Heart left ventricle (tissue), 13 donors: ENCODE results near the gene DPYSL3.

Experiments used
- POLR2A ChIP-seq, 2 donors: fragments of 450-650 bp; IDR thresholded peaks; one replicate each; pipeline ENCODE4 v1.6.1; 2017; ENCODE audit warnings: antibody characterized with exemption in 2 of 2, mild to moderate bottlenecking in 2 of 2, moderate library complexity in 2 of 2
- TF ChIP-seq, protein P1 (sequence below), 12 donors: fragments of 200-600 bp; sonication (generic) in 4 of 12; IDR thresholded peaks; one replicate each; pipeline versions ENCODE4 v1.5.0 to v1.8.0; 2018 to 2022; ENCODE audit warnings: antibody characterized with exemption in 12 of 12, mild to moderate bottlenecking in 5 of 12
- donor health status: ischemic (EF 13 %, LVEDD 7.1; RV severe dilation, severe dysfunction).
- donor health status: DM: no; HTN: yes; CAD: no.
- donor health status: DM: no; HTN: no; CAD: no.
- donor health status: ischemic (EF 25% LVEDD 6.9; RV normal size, moderate dysfunction).
- donor health status: ischemic (EF 25% LVEDD 5.7; RV mildly dilated, moderate dysfunction).
- donor health status: ischemic (EF 35%, LVEDD 5.7; RV mildly dilated, moderate dysfunction).
- donor health status: nonischemic (EF 11% LVEDD 7.7; RV severe dilation, severe dysfunction).
- donor health status: DM: yes; HTN: yes; CAD: no.
- donor health status: PGD.
- donor health status: ischemic (EF 29% LVEDD 5.4; RV normal size, mild dysfunction).
- donor health status: nonischemic (EF 23%, LVEDD 6.1; RV moderate dilation, normal function).

DNA sequence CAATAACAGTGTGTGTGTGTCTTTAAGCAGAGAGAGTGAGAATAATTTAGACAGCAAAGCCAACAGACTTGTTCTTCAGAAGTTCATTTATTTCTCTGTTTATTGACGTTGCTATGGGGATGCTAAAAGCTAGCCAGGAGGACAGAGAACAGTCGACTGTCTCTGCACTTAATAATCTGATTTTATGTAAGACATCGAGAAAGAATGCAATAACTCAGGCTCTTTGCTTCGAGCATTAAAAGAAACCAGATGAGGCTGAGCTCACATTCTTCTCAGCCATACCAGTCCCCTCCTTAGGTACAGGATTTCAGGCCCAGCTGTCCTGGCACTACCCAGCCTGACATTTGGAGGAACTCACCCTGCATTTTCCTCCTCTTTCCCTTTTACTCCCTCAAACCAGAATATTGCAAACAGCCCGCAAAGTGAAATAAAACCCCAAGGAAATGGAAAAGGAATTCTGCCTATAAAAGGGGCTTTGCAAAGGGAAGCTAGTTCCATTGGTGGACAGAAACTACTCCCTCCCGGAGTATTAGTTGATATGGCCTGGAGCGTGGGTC lies 44.5 kb upstream of the DPYSL3 start:
- TF ChIP-seq, protein P1, sequence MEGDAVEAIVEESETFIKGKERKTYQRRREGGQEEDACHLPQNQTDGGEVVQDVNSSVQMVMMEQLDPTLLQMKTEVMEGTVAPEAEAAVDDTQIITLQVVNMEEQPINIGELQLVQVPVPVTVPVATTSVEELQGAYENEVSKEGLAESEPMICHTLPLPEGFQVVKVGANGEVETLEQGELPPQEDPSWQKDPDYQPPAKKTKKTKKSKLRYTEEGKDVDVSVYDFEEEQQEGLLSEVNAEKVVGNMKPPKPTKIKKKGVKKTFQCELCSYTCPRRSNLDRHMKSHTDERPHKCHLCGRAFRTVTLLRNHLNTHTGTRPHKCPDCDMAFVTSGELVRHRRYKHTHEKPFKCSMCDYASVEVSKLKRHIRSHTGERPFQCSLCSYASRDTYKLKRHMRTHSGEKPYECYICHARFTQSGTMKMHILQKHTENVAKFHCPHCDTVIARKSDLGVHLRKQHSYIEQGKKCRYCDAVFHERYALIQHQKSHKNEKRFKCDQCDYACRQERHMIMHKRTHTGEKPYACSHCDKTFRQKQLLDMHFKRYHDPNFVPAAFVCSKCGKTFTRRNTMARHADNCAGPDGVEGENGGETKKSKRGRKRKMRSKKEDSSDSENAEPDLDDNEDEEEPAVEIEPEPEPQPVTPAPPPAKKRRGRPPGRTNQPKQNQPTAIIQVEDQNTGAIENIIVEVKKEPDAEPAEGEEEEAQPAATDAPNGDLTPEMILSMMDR (IDR thresholded peaks at IDR 0.05) = no peak
- no peak for TF ChIP-seq POLR2A (IDR thresholded peaks at IDR 0.05)
